Ovary (tissue), 9 donors: ENCODE measurements around the gene OAS1. TPM values are rescaled to one million over a fixed set of nuclear protein-coding genes. Genes with fewer than 3 reads are reported as not detected.

Experiments
- DNase-seq, 5 donors: peaks; one replicate each; pipeline ENCODE4 v3.0.0-alpha.2; 2019 to 2020
- H3K27ac ChIP-seq, 2 donors: fragments of 200-600 bp; one replicate each; pipeline versions ENCODE4 v1.5.1 to v1.8.0; 2019 to 2022
- H3K27me3 ChIP-seq: fragments of 200-600 bp; one replicate; pipeline ENCODE4 v1.8.0; 2022
- H3K36me3 ChIP-seq: fragments of 200-600 bp; sonication (generic); one replicate; pipeline ENCODE4 v1.5.1; 2019
- H3K4me1 ChIP-seq: one replicate; pipeline ENCODE4 v1.8.1; 2013; ENCODE audit warnings: mild to moderate bottlenecking, moderate library complexity; ENCODE audit not compliant: insufficient read depth
- H3K4me3 ChIP-seq: fragments of 200-600 bp; sonication (generic); one replicate; pipeline ENCODE4 v1.5.1; 2017
- H3K9me3 ChIP-seq, 2 donors: fragments of 200-600 bp in 1 of 2; sonication (generic) in 1 of 2; one replicate each; pipeline versions ENCODE4 v1.5.1 to v1.8.1; 2013 to 2019; ENCODE audit warnings: mild to moderate bottlenecking in 1 of 2, moderate library complexity in 1 of 2
- CTCF ChIP-seq, 3 donors: fragments of 450-650 bp in 2 of 3; fragments of 200-600 bp in 1 of 3; IDR thresholded peaks; one replicate each; pipeline versions ENCODE4 v1.5.1 to v1.8.0; 2016 to 2022; ENCODE audit warnings: antibody characterized with exemption in 3 of 3, mild to moderate bottlenecking in 1 of 3
- EP300 ChIP-seq: sonication (generic); formaldehyde crosslinking; IDR thresholded peaks from one replicate; pipeline ENCODE4 v1.6.1; 2017; ENCODE audit warnings: antibody characterized with exemption
- POLR2A ChIP-seq: fragments of 450-650 bp; IDR thresholded peaks from one replicate; pipeline ENCODE4 v1.6.1; 2017; ENCODE audit warnings: antibody characterized with exemption, mild to moderate bottlenecking, moderate library complexity
- WGBS, 3 donors: extraction: QIAGEN DNeasy Blood & Tissue Kit in 1 of 3; methylation state at CpG; one replicate each; pipeline versions ENCODE4 v1.1.5 to v1.1.7; 2013 to 2017; 5-methylcytosine and 5-hydroxymethylcytosine counted together
- intact Hi-C, 4 donors: fragments of 100-400 bp; cut with DNase I; formaldehyde crosslinking; loops; one replicate each; pipeline versions ENCODE4 v1.11.0 to v1.15.1; 2022 to 2023
- polyA plus RNA-seq, 2 donors: library from polyadenylated mRNA; stranded (reverse); fragments of 200-250 nt in 1 of 2; fragments of 350-450 nt in 1 of 2; fragmentation: Illumina TruSeq in 1 of 2; extraction: RNeasy Lipid Tissue Mini Kit (QIAGEN cat#74804) in 1 of 2; gene quantifications; one replicate each; pipeline ENCODE4 v1.2.3, GENCODE V29; 2013 to 2014
- total RNA-seq, 7 donors: library from RNA; depleted of rRNA in 2 of 7; stranded (reverse); fragments of >200 nt in 2 of 7; fragmentation: NEBNext Ultra II Directional in 3 of 7; extraction: Animal tissue kit (Norgen Biotek cat#: 25700) in 3 of 7; gene quantifications; one replicate each; pipeline versions ENCODE4 v1.1.0 to v1.2.4, GENCODE V29; 2016 to 2023
- donor health status: DM: no; HTN: no; CAD: no; lungs with moderate emphysema.
- donor health status: DM: no; HTN: no; CAD: no.
- donor health status: Bipolar disorder and iron deficiency.
- donor health status: DM: yes; HTN: yes; CAD: no.
- donor health status: DM: no; HTN: no; CAD: no.
- donor health status: DM: yes; HTN: yes; CAD: no.

OAS1 gene
- total and polyA plus RNA-seq, 9 donors: 5.2 to 47.5 (median 8.8) TPM

GRCh38 chr12:112944024-112944690 lies 37.4 kb downstream of the OAS1 start:
- DNase-seq: no peak
- intact Hi-C loops: no loop called here
- 92 to 96% (median 95%) methylated on average over 15 of the region's 15 CpGs for WGBS, 3 donors
- no peaks in the 10 kb centered on the region for H3K9me3 ChIP-seq
- no peak overlapping the region for H3K4me3 ChIP-seq
- H3K27ac ChIP-seq: no peak overlapping the region
- no peaks in the 10 kb centered on the region for H3K36me3 ChIP-seq
- no peaks in the 10 kb centered on the region for H3K27me3 ChIP-seq
- peaks cover 3% of the 10 kb centered on the region for H3K4me1 ChIP-seq
- TF ChIP-seq CTCF (IDR thresholded peaks at IDR 0.05) (no peak), POLR2A (no peak), EP300 (no peak)

- TF ChIP-seq POLR2A: no peak
- no peak for TF ChIP-seq CTCF (IDR thresholded peaks at IDR 0.05)
- WGBS, 3 donors: 93 to 97% (median 94%) methylated on average over 4 of the region's 4 CpGs
- Histone ChIP-seq H3K36me3 (no peaks in the 10 kb centered on the region), H3K4me3 (no peak overlapping the region), H3K9me3 (no peaks in the 10 kb centered on the region), H3K4me1 (no peaks in the 10 kb centered on the region), H3K27me3 (no peaks in the 10 kb centered on the region), H3K27ac (no peak overlapping the region)
- DNase-seq: no peak
- intact Hi-C loops: no loop called here
Observed at GRCh38 chr12:112945515-112945914, 38.8 kb downstream of the OAS1 start.

- Histone ChIP-seq H3K9me3 (no peaks in the 10 kb centered on the region), H3K36me3 (no peaks in the 10 kb centered on the region), H3K4me1 (no peaks in the 10 kb centered on the region), H3K4me3 (no peak overlapping the region), H3K27ac (no peak overlapping the region), H3K27me3 (no peaks in the 10 kb centered on the region)
- 85 to 92% (median 85%) methylated on average over 14 of the region's 14 CpGs for WGBS, 3 donors
- intact Hi-C loops: no loop called here
- TF ChIP-seq CTCF (IDR thresholded peaks at IDR 0.05): no peak
- no peak for TF ChIP-seq EP300
- TF ChIP-seq POLR2A: no peak
- DNase-seq: no peak
Observed at GRCh38 chr12:112946236-112947000, 39.7 kb downstream of the OAS1 start.

GRCh38 chr12:112947314-112947713 lies 40.6 kb downstream of the OAS1 start:
- Histone ChIP-seq H3K4me1 (no peaks in the 10 kb centered on the region), H3K9me3 (no peaks in the 10 kb centered on the region), H3K27me3 (no peaks in the 10 kb centered on the region), H3K36me3 (no peaks in the 10 kb centered on the region), H3K27ac (no peak overlapping the region), H3K4me3 (no peak overlapping the region)
- no peak for DNase-seq
- TF ChIP-seq EP300 (no peak), POLR2A (no peak), CTCF (IDR thresholded peaks at IDR 0.05) (no peak)
- 43 to 60% (median 45%) methylated on average over 1 of the region's 1 CpG for WGBS, 3 donors
- intact Hi-C loops: no loop called here
